HG02870 (cell line): ENCODE measurements around the gene GRID1.
"Not testable (repeated sequence)": the region's sequence is repeated elsewhere in the genome, so short reads cannot be mapped to it uniquely, and the experiment has no call there.

Experiments used
- ATAC-seq: cut with Tn5 transposase; IDR thresholded peaks from one replicate; pipeline ENCODE4 v1.9.1; 2021; ENCODE audit warnings: mild to moderate bottlenecking, moderate library complexity; ENCODE audit not compliant: unreplicated experiment

Gene GRID1

GRCh38 chr10:86099542-86100334 is 266.9 kb downstream of the GRID1 start:
- no peak for ATAC-seq

DNA sequence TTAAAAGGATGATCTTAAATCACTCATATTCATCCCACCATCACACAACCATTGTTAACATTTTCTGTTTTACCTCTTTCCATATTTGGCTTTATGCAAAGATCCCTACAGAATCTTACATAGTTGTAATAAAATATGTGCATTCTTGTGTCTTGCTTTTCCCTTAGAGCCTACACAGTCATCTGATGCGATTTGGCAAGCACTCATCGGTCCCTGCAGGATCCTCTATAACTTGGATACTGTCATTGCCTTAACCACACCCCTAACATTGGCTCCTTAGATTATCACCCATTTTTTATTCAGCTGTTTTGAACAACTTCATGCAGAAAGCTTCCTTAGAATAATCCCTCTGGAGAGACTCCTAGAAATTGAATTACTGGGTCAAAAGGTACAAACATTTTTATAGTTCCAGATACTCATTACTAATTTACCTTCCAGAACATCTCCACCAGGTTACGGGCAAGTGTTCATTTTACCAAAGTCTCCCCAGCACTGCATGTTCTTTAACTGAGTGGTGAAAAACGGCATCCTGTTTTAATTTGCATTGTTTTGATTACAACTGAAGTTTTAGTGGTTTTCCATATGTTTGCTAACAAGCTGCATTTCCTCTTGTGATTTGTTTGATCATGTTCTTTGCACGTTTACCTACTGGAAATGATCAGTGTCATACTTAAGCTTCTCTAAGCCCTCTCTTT is 268.3 kb downstream of the GRID1 start:
- ATAC-seq: no peak

- ATAC-seq: not testable (repeated sequence)
Measured at GRCh38 chr10:86095061-86095460, 271.5 kb downstream of the GRID1 start.

- not testable (repeated sequence) for ATAC-seq
Measured at GRCh38 chr10:86092311-86092710, 274.3 kb downstream of the GRID1 start.

- no peak for ATAC-seq
Measured at GRCh38 chr10:86091216-86091615, 275.4 kb downstream of the GRID1 start.

GRCh38 chr10:86090807-86091206 is 275.8 kb downstream of the GRID1 start:
- ATAC-seq: no peak

DNA sequence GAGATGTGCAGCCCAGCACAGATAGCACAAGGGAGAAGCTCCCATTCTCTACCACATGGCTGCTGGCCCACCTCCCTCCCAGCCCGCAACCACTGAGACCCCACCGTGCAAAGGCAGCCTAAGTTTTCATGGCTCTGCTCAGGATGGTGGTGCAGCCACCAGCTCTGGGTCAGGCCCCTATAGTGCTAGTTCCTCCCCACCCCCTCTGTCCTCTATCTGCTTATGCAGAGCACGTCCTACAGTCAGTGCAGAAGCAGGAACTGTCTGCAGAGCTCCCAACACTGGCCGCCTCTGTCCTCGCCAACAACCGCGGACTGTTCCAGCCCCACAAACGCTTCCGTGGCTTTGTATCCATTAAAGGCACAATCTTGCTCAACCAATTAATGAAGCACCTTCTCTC is 278.9 kb downstream of the GRID1 start:
- ATAC-seq: no peak

GRCh38 chr10:86086418-86086817 is 280.2 kb downstream of the GRID1 start:
- no peak for ATAC-seq

DNA sequence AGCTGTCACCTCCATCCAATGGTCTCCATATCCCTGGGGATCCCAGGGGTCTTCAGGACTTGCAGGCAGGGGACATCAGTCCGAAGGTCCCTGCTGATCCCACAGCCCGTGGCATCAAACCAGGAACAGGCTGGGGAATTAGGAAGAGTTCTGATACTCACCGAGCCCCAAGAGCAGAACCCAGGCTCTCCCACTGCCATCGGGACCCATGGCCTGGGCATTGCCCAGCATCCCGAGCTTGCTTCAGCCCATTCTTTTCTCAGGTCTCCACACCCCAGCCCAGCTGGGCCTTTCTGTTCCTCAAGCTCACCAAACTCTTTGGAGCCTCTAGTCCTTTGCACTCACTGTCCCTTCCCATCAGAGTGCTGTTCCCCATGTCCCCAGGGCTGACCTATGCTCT is 280.9 kb downstream of the GRID1 start:
- no peak for ATAC-seq

- ATAC-seq: no peak
Measured at GRCh38 chr10:86085136-86085535, 281.5 kb downstream of the GRID1 start.

DNA sequence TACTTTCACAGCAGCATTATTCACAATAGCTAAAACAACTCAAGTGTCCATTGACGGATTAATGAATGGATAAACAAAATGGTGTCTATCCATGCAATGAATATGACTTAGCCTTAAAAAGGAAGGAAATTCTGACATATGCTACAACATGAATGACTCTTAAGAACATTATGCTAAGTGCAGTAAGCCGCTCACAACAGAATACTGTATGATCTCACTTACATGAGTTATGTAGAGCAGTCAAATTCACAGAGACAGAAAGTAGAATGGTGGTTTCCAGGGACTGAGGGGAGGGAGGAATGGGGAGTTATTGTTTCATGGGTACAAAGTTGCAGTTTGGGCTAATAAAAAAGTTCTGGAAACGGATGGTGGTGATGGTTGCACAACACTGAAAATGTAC is 282.0 kb downstream of the GRID1 start:
- ATAC-seq: no peak

DNA sequence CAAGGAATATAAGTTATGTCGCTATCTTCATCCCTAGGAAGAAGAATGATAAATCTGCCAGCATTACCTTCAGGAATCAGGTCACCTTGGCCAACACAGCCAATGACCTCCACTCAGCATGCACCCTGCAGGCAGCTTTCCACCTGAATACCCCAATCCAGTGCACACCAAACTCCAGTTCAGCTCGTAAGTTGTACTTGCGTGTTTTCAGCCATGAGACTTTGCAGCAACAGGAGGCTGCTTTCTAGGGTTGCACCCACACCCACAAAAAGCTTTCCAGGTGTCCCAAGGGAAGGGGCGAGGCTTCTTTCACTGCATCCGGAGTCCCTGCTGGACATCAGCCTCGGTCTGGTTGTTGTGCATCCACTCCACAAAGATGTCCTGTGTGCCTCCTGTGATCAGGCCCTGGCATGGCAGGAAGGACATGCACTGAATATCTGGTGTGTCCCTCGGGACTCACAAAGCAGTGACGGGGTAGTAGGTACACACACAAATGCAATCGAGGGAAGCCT is 282.9 kb downstream of the GRID1 start:
- ATAC-seq: no peak

DNA sequence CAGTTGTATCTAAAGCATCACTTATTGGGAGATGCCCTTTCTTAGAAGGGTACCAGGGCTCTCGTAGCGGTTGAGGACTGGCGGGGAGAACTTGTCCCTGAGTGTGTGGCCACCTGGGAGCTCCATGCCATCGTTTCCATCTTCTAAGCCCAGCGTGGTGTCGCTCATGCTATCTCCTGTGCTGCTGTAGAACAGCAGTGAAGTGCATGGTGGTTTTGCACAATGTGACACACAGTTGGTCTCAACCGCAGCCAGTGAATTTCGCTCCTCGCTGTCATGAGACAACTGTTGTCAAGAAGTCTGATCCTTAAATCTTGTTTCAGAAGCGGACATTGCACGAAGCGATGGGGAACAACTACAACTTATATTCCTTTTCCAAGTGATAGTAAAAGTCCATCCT is 283.4 kb downstream of the GRID1 start:
- no peak for ATAC-seq

DNA sequence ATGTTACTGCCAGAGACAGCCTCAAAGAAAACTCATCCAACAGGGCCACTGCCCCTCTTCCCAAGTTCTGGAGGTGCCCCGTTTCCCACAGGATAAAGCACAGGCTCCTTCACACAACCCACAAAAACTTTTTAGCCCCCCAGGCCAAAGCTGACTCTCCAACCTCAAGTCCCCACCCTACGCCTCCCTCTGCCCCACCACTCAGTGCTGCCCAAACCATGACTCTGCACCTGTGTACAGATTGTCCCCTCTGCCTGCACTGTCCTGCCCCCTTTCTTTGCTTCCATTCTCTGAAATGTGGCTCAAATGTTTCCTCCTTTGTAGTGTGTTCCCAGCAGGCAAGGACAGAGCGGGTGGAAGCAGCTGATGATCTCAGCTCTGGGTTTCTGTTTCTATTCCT is 284.0 kb downstream of the GRID1 start:
- ATAC-seq: no peak

DNA sequence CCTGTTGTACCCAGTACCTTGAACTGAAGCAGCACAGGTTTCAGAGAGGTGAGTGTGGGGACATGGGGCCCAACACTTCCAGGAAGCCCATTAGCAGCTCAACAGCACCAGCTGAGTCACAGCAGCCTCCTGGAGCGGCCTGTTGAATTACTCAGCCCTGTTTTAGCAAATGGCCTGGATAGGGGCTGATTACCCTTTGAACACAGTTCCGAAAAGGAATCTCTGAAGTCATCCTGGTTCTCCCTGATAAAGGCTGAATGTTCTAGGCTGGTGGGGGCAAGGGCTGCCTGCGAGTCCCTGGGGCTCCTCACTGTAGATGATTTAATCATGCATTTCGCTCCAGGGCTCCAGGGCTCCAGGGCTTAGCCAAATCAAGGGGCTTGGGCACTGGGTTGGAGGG is 287.5 kb downstream of the GRID1 start:
- ATAC-seq: no peak

DNA sequence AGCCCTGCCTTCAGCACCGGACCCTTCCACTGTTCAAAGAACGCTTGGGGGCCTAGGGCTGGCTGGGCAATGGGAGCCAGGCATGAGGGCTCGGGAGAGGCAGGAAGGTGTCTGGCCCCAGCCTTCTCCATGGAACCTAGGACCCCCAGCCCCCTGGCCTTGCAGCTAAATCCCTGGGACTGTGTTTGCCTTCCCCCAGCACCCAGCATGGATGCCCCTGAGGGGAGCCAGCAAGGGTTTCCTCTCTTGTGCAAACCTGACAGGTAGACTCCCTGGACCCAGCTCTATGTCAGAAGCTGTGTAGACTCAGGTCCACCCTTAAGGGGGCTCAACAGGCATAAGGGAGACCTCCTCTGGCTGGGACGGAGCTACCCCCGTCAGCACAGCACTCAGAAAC is 288.0 kb downstream of the GRID1 start:
- ATAC-seq: no peak

- no peak for ATAC-seq
Measured at GRCh38 chr10:86077871-86078638, 288.5 kb downstream of the GRID1 start.

DNA sequence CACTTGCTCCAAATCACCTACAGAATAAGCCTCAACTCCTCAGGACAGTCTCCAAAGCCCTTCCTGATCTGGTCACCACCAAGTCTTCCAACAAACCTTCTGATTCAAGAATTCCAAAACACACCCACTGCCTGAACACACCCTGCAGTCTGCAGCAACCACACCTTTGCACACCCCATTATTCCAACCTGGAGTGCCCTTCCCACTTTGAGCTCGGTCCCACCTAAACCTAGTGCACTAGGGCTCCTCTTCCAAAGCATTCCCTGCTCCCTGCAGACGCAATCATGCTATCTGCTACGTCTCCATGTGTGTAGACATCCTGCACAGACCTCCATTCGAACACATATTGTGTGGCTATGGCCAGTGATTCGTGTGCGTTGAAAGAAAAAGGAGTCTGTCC is 289.3 kb downstream of the GRID1 start:
- no peak for ATAC-seq

GRCh38 chr10:86076497-86076896 is 290.1 kb downstream of the GRID1 start:
- not testable (repeated sequence) for ATAC-seq

- ATAC-seq: no peak
Measured at GRCh38 chr10:86075512-86075911, 291.1 kb downstream of the GRID1 start.

GRCh38 chr10:86074294-86074693 is 292.3 kb downstream of the GRID1 start:
- ATAC-seq: no peak
